Measurements from ENCODE around the gene ADCY9.
A peak's percentile ranks its signal among the peaks of the same experiment; 100 is the strongest.
"Not testable (repeated sequence)": the region's sequence is repeated elsewhere in the genome, so short reads cannot be mapped to it uniquely, and the experiment has no call there.

The ADCY9 gene

GRCh38 chr16:4116325-4117249 is at the start of gene ADCY9:
TSS of gene ADCY9 (minus strand) at chr16:4116442. CDS start at chr16:4115442, 1,000 bp downstream.
- DNase-seq (ENCODE audit: insufficient read length, low spot score) (peak; percentile 91), FAIRE-seq (peak; percentile 89)

DNA sequence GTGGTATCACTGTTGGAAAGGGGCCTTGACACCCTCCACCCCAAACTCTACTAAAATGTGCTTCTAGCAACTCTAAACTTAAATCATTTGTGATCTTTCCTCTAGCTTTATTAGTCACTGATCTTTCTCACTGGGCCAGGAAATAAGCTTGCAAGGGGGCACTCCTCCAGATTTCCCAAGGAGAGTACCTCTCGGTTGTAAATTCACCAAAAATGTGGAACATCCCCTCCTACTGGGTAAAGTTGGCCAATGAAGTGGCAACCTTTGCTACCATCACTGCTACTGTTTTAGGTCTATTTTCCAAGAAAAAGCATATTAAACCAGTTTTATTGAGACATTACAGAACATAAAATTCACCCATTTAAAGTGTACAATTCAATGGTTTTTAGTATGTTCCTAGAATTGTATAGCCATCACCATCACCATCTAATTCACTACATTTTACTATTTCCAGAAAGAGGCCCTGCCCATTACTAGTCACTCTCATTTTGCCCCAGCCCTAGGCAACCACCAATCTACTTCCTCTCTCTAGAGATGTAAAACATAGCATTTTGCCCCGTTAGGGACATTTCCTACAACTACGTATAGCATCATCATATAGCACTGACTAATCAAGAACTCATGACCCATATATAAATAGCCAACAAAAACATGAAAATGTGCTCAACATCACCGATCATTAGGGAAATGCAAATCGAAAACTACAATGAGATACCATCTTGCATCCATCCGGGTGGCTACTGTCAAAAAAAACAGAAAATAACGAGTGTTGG is 44.6 kb upstream of the ADCY9 start:
- DNase-seq (ENCODE audit: insufficient read length, low spot score), result no peak
- no peak for FAIRE-seq

- DNase-seq (ENCODE audit: insufficient read length, low spot score) (no peak), FAIRE-seq (no peak)
These were observed 43.5 kb upstream of the ADCY9 start for GRCh38 chr16:4159726-4160125.

DNA sequence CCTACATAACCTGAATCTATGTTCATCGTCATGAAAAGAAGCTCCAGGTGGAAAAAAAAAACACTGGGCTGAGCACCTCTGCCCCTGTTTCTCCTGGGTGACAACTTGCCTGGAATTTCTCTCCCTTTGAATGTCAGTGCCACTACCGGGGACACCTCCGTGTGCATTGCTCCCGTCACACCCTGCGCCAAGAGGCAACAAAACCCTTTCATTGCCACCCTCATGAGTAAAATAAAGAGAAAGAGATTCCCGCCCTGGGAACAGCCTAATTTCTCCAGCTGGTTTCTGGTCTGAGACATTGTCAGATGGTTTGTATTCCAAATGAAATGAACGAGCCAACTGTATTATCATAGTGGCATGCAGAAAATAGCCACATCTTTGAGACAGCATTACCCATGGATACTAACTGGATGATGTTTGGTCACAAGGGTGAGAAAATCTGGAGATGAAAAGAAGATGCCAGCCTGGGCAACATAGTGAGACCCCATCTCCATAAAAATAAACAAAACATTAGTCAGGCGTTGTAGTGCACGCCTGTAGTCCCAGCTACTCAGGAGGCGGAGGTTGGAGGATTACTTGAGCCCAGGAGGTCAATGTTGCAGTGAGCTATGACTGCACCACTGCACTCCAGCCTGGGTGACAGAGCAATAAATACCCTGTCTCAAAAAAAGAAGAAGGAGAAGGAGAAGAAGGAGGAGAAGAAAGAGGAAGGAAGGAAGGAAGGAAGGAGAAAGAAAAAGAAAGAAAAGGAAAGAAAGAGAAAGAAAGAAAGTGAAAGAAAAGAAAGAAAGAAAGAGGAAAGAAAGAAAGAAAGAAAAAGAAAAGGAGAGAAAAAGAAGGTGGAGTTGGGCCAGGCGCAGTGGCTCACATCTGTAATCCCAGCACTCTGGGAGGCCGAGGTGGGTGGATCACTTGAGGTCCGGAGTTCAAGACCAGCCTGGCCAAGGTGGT is 42.2 kb upstream of the ADCY9 start:
- FAIRE-seq (no peak), DNase-seq (ENCODE audit: insufficient read length, low spot score) (no peak)

- DNase-seq (ENCODE audit: insufficient read length, low spot score), result no peak
- FAIRE-seq, result no peak
These were observed 41.2 kb upstream of the ADCY9 start for GRCh38 chr16:4157376-4157825.

GRCh38 chr16:4156503-4156902 is 40.3 kb upstream of the ADCY9 start:
- not testable (repeated sequence) for DNase-seq (ENCODE audit: insufficient read length, low spot score); FAIRE-seq

DNA sequence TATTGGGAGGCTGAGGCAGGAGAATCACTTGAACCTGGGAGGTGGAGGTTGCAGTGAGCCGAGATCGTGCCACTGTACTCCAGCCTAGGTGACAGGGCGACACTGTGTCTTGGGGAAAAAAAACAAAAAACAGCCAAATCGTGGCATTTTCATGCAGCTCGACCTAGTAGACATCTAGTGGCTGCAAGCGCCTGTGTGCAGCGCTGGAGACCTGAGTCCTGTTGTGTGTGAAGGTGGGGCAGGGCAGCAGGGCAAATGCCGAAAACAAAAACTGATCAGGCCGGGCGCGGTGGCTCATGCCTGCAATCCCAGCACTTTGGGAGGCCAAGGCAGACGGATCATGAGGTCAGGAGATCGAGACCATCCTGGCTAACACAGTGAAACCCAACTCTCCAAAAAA is 37.1 kb upstream of the ADCY9 start:
- DNase-seq (ENCODE audit: insufficient read length, low spot score); FAIRE-seq: not testable (repeated sequence)

GRCh38 chr16:4152267-4152666 is 36.0 kb upstream of the ADCY9 start:
- FAIRE-seq, result no peak

GRCh38 chr16:4147236-4147635 is 31.0 kb upstream of the ADCY9 start:
- DNase-seq (ENCODE audit: insufficient read length, low spot score), result no peak
- no peak for FAIRE-seq

More at GRCh38 chr16:4152267-4152666, 36.0 kb upstream of the ADCY9 start:
- no peak for DNase-seq (ENCODE audit: insufficient read length, low spot score)

DNA sequence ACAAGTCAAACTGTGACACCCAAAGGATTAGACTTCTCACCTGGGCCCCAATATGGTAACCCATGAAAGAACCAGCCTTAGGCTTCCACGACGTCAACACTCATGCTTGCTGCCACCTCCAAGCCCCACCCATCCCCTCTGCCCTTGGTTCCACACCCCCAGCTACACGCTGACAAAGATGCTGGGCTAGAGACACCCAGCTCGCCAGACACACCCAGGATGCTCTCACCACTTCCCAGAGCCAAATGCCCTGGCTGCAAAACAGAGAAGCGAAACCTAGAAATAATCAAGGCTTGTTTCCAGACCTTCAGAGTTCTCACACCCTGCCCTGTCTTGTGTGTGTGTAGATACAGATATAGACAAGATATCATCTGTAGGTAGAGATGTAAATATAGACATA is 26.0 kb upstream of the ADCY9 start:
- no peak for DNase-seq (ENCODE audit: insufficient read length, low spot score)
- no peak for FAIRE-seq

DNA sequence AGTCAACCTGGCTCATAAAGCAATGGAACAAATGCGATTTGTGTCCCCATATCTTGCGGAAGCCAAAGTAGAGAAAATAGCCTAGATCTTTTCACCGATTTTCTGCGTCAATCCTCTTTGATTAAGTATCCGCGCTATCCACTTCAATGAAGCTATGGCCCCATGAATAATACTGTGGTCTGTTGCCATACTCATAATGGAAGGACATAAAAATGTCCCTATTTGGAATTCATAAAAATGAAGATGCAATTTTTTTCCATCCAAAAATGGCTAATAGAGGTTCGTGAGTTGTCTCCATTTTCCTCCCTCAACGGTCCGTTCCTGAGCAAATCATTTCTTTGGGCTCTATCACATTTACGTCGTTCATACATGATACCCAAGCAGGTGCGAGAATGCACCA is 25.4 kb upstream of the ADCY9 start:
- FAIRE-seq (no peak), DNase-seq (ENCODE audit: insufficient read length, low spot score) (no peak)

DNA sequence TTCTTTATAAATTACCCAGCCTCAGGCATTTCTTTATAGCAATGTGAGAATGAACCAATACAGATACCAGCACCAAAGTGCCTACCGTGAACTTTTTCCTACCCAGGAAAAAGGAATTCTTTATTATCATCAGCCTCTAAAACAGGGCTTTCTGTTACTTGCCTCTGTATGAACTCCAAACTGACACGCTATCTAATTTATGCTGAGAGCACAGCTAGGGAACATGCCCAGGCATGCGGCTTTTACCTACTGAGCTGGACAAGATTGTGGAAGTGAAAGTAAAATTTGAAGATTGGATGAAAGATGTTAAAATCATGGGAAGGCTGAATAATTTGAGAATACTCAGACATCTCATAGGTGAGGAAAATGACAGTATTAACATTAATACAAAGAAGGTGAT is 24.4 kb upstream of the ADCY9 start:
- FAIRE-seq (no peak), DNase-seq (ENCODE audit: insufficient read length, low spot score) (peak; percentile 62)

DNA sequence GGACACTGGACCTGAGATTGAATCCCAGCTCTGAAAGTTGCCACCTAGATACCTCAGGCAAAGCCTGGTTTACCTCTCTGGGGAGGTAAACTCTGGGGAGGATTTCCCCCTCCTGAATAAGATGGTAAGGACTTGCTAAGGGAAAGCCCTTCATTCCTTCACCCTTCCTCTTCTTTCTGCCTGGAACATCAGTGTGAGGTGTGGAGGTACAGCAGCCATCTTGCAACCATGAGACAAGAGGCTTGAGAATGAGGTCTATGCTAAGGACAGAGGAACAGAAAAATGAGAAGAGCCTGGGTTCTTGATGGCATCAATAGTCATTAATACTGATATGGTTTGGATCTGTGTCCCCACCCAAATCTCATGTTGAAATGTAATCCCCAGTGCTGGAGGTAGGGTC is 23.7 kb upstream of the ADCY9 start:
- DNase-seq (ENCODE audit: insufficient read length, low spot score) (no peak), FAIRE-seq (no peak)

DNA sequence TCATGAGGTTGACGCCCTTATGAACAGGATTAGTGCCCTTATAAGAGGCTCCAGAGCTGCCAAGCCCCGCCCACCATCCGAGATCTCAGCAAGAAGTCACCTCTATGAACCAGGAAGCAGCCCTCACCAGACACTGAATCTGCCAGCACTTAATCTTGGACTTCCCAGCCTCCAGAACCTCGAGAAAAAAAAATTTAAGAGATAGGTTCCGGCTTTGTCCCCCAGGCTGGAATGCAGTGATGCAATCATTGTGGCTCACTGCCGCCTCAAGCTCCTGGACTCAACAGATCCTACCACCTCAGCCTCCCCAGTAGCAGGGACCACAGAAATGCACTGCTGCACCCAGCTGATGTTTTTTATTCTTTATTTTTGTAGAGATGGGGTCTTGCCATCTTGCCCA is 22.5 kb upstream of the ADCY9 start:
- DNase-seq (ENCODE audit: insufficient read length, low spot score) (no peak), FAIRE-seq (no peak)

DNA sequence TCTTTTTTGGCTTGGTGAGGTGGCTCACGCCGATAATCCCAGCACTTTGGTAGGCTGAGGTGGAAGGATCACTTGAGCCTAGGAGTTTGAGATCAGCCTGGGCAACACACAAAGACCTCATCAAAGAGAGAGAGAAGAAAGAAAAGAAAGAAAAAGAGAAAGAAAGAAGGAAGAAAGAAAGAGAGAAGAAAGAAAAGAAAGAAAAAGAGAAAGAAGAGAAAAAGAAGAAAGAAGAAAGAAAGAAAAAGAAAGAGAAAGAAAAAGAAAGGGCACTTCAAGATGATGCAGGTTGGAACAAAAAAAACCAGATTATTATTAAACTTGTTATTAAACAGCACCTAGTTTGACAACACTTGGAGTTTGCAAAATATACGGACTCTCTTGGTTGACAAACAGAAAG is 21.2 kb upstream of the ADCY9 start:
- no peak for FAIRE-seq

DNA sequence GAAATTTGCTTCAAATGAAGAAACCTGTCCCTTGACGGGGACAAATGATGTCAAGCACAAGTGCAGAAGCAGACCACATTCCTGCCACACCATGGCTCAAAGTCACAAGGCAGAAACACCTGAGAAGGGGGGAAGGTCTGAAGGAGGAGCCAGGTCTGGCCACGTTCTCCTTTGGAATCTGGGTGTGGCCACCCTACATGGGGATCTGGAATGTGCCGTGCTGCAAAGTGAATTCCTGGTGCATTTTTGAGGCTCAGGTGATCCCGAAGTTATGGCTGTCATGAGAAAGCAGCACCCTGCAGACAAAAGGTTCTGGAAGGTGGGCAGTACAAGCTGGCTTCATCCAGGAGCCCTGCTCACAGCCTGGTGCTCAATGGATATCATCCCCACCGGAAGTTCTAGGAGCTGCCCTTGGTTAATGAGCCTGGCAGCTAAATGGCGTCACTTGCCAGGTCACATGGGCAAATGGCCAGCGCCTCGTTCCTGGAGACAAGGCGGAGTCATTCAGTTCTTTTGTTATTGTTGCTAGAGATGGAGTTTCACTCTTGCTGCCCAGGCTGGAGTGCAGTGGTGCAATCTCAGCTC is 20.1 kb upstream of the ADCY9 start:
- FAIRE-seq (no peak), DNase-seq (ENCODE audit: insufficient read length, low spot score) (no peak)

More for the DNA sequence above, 21.2 kb upstream of the ADCY9 start:
- no peak for DNase-seq (ENCODE audit: insufficient read length, low spot score)

DNA sequence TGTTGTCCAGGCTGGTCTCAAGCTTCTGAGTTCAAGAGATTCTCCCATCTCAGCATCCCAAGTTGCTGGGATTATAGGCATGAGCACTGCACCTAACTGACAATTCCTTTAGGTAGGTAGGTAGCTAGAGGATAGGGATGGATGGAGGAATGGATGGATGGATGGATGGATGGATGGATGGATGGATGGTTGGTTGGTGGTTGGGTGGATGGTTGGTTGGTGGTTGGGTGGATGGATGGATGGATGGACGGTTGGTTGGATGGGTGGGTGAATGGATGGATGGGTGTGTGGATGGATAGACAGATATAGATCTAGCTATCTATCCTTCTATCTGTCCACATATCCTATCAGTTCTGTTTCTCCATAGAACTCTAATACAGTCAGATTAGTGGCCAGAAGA is 19.3 kb upstream of the ADCY9 start:
- no peak for DNase-seq (ENCODE audit: insufficient read length, low spot score)
- FAIRE-seq, result peak; percentile 36

- no peak for DNase-seq (ENCODE audit: insufficient read length, low spot score)
- no peak for FAIRE-seq
These were observed 17.7 kb upstream of the ADCY9 start for GRCh38 chr16:4133897-4134372.

DNA sequence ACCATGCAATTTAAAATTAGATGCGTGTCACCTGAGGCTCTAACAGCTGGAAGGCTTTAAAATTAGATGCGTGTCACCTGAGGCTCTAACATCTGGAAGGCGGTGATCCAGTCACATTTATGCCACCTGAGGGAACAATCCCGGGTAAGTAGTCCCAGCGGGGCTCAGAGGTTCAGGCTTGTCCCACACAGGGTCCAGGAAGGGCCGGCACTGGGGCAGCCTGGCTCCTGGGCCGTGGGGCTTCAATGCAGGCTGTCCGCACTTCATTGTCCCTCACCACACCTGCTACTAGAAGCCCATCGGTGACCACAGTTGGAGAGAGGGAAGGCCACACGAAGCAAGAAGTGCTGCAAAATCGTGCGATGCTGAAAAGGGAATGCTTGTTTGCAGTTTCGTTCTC is 15.4 kb upstream of the ADCY9 start:
- FAIRE-seq (no peak), DNase-seq (ENCODE audit: insufficient read length, low spot score) (no peak)

Data from HTR-8/SVneo (cell line).